WI38 (cell line): ENCODE measurements around the gene IL36RN.

Experiments used
- H3K4me3 ChIP-seq: 2 replicates; pipeline ENCODE4 v1.5.1; 2011; ENCODE audit warnings: low read depth, mild to moderate bottlenecking, control low read depth, low read length
- TF ChIP-seq, protein P1 (sequence below): IDR thresholded peaks from 2 replicates; pipeline ENCODE4 v1.5.1; 2012; ENCODE audit warnings: low read depth, mild to moderate bottlenecking, control low read depth, low read length

Gene IL36RN

DNA sequence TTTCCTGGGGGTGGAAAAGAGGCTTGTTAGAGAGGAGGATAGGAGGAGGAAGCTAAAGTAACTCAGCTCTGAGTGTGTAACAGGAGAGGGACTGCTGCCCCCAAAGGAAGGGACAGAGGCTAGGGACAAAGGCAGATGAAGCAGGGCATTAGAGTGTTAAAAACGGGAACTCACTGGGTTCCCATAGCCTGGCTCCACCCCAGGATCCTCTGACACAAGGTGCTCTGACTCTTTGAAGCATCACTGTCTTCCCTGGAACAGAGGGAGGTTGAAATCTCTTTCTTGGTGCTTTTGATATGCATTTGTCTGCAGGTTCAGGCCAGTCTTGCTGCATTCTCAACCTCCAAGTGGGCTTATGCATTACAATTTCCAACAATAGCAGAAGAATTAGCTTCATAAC is 30.9 kb upstream of the IL36RN start:
- TF ChIP-seq, protein P1, sequence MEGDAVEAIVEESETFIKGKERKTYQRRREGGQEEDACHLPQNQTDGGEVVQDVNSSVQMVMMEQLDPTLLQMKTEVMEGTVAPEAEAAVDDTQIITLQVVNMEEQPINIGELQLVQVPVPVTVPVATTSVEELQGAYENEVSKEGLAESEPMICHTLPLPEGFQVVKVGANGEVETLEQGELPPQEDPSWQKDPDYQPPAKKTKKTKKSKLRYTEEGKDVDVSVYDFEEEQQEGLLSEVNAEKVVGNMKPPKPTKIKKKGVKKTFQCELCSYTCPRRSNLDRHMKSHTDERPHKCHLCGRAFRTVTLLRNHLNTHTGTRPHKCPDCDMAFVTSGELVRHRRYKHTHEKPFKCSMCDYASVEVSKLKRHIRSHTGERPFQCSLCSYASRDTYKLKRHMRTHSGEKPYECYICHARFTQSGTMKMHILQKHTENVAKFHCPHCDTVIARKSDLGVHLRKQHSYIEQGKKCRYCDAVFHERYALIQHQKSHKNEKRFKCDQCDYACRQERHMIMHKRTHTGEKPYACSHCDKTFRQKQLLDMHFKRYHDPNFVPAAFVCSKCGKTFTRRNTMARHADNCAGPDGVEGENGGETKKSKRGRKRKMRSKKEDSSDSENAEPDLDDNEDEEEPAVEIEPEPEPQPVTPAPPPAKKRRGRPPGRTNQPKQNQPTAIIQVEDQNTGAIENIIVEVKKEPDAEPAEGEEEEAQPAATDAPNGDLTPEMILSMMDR: no peak

DNA sequence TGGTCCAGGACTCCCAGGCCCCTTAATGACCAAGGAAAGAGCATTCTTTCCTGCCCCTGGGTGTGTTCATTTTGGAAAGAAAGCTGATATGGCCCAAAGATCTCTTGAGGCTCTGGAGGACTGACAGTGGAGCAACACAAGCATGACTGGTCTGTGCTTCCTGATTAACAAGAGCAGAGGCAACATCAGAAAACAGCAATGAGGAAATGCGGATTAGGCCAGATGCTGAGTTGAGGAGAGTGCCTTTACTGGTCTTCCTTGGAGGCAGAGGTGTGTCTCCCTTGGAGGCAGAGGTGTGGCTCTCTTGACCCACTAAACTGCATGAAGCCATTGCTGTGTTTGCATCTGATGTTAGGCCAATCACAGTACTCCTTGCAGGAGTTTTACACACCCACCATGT is 26.3 kb upstream of the IL36RN start:
- H3K4me3 ChIP-seq: no peak overlapping the region
- TF ChIP-seq, protein P1: no peak

More for the DNA sequence above, 30.9 kb upstream of the IL36RN start:
- no peak overlapping the region for H3K4me3 ChIP-seq

DNA sequence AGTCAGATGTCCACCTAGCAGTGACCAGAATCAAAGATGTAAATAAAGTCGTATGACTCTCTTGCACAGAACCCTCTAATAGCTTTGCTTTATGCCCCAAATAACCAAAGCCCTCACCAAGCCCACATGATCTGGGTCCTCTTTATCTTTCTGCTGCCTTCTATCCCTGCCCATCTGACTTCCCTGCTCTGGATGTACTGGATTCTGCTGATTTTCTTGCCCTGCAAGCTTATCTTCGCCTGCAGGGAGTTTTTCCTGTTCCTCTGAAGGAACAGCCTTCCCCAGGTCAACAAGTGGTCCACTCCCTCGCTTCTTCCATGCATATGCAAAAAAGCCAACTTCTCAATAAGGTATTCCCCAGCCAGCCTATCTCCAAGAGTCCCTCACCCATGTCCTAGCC is 25.0 kb upstream of the IL36RN start:
- TF ChIP-seq, protein P1: no peak
- H3K4me3 ChIP-seq: no peak overlapping the region

DNA sequence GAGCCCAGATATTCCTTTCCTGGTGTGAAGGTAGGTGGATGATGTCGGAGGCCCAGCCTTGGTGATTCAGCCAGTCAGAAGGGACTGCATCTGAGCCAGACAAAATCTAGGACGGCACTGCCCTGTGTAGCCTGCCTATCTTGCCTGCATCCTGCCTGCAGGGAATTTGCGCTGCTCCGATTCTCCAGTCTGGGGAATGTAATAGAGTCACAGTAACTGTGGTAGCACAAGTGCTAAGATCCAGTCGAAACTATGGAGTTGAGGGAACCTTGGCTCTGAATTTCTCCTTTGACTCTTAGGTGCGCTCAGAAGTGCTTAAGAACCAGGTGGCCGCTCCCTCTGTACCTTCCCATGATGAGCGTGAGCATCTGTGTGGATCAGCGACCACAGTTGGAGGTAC is 22.2 kb upstream of the IL36RN start:
- H3K4me3 ChIP-seq: no peak overlapping the region
- TF ChIP-seq, protein P1: no peak

DNA sequence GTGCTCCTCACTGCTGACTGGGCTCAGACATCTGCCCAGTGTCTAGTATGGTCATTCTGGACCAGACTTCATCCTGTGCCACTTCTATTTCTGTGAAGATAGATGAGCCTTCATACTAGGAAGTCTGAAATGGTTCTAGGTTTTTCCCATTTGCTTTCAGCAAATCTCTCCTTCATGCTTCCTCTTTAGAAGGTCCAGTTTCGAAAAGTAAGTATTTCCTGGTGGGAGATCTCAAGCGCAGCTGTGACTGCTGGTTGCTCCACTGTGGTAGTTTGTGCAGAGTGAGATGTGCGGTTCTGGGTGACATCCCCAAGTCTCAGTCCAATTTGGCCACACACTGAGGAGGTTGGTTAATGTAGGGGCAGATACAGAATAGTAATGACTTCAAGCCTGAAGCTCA is 20.7 kb upstream of the IL36RN start:
- TF ChIP-seq, protein P1: no peak
- H3K4me3 ChIP-seq: no peak overlapping the region

DNA sequence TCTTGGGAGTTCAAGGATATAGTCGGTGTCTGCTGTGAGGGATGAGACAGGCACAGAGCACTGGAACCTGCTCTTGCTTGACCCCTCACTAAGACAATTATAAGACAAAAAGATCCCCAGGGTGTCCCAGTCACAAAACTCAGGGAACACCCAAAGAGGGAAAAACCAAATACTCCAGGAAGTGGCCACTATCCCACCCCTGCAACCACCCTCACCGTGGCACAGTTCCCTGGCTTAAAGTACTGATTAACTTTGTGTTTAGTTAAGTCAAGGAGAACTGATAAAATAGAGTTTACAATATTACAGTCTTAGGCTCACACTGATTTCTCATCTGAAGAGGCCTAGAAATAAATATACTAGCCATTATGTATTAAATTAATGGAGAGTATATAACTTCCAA is 19.8 kb upstream of the IL36RN start:
- TF ChIP-seq, protein P1: no peak
- H3K4me3 ChIP-seq: no peak overlapping the region

DNA sequence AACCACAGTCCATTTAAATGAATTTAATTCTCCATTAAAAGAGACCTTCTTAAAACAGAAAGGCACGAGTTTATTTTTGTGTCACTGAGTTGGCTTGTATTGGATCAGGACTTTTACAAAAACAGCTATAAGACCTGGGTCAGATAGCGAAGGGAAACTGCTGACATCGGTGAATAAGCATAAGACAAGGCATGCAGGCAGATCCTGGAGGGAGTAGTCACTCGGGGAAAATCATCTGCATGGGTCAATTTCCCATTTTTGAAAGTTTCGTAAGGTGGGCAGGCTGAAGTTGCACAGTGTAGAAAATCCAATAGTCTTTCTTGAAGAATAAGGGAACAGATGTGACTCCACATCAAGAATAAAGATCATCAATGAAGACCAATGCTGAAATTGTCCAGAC is 19.3 kb upstream of the IL36RN start:
- TF ChIP-seq, protein P1: no peak
- H3K4me3 ChIP-seq: no peak overlapping the region
